GM19438 (cell line): ENCODE results near the gene EFNA3.

Source experiments
- ATAC-seq: cut with Tn5 transposase; IDR thresholded peaks from one replicate; pipeline ENCODE4 v1.9.1; 2021; ENCODE audit warnings: low read depth; ENCODE audit not compliant: unreplicated experiment

EFNA3 gene

DNA sequence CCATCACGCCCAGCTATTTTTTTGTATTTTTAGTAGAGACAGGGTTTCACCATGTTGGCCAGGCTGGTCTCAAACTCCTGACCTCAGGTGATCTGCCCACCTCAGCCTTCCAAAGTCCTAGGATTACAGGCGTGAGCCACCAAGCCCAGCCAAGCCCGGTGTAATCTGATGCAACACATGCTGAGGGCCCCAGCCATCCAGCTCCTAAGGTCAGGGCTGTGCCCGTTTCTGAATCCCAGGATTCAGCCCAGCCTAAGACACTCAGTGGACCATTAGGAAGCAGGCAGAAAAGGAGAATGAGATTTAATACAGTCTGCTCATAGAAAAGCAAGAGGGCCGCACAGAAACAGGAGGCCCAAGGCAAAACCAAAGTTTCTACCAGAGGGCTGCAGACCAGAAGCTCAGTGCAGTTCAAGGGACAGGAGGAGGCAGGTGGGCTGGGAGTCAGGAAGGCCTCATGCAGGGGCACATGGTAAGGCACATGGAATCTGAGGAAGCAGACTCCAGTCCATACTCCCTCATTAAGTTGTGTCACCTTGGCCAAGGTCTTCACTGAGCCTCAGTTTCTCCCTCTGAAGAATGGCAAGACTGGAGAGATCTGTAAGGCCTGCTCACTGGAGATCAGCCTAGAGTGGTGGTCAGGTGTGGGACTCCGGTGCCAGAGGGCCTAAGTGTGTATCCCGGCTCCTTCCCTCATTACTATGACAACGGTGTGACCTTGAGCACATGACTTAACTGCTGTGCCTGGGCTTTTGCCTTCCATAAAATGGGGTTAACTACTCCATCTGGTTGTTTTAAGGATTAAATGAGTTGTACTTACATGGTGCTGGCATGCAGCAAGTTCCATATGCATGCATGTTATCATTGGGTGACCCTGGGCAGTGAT, 29.9 kb upstream of the EFNA3 start:
- ATAC-seq = no peak

- no peak for ATAC-seq
Measured at GRCh38 chr1:155049651-155050559, 28.7 kb upstream of the EFNA3 start.

DNA sequence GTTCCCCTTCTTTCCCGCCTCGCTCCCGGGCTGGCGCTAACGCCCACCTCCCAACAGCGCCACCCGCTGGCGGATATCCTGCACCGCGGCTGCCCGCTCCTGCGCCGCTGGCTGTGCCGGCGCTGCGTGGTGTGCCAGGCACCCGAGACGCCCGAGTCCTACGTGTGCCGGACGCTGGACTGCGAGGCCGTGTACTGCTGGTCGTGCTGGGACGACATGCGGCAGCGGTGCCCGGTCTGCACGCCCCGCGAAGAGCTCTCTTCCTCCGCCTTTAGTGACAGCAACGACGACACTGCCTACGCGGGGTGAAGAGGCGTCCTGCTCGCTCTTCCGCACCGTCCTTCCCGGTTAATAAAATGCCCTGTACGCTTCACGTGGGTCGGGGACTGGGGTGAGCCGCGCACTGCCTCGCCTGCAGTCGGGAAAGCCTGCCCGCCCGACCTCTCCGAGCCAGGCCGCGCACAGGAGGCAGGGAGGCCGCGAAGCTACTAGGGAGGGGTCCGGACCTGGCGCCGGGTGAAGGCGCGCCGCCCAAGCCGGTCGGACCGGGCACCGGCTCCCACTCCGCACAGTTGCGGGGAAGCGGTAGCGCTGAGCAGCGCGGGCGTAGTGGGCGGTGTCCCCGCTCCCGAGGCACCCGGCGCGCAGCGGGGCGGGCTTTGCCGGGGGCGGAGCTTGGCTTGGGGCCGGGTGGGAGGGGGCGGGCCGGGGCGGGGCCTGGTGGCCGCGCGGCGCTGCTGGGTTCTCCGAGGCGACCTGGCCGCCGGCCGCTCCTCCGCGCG, 27.9 kb upstream of the EFNA3 start, which contains the start of gene ADAM15:
ADAM15 (plus strand) TSS at position 757 of the 782 bp plus-strand sequence. CDS start 71 bp downstream, outside the sequence.
- ATAC-seq = peak; percentile 52

DNA sequence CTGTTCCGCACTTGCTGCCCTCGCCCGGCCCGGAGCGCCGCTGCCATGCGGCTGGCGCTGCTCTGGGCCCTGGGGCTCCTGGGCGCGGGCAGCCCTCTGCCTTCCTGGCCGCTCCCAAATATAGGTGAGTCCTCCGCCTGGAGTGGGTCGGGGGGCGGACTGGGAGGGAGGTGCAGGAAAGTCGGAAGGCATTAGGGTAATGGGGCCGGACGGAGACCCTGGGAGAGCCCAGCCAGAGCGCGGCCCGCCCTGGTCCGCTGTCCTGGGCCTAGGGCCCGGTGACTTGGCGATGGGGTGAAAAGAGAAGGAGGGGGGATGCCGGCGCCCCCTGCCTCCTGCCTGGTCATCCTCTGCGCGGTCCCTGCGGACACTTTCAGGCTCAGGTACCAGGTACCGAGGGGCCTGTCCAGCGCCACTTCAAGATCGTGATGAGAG, 27.3 kb upstream of the EFNA3 start:
- ATAC-seq = peak; percentile 7

DNA sequence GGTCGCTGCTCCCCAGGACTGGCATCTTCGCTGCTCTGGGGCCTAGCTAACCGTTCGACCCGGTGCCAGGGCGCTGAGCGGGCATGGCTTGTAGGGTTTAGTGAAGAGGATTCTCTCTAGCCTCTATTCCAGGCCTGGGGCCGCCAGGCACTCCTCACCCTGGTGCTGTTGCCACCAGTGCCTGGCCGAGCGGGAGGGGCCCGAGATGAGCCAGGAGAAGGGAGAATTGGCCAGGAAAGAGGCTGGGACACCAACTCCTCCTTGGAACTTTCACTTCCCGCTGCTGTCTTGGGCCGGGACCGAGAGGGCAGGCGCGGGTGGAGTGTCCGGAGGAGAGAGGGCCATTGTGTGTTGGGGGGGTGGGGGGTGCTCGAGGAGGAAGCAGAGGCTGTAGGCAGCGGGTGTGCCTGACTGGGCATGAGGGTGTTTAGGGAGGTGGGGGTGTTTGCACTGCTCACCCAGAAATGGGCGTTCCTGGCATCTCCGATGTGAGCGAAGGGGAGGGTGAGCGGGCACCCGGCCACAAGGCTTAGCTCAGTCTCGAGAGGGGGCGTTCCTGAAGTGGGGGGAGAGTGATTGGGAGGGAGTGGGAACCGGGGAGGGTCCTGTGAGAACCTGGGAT, 26.7 kb upstream of the EFNA3 start:
- ATAC-seq = peak; percentile 10

DNA sequence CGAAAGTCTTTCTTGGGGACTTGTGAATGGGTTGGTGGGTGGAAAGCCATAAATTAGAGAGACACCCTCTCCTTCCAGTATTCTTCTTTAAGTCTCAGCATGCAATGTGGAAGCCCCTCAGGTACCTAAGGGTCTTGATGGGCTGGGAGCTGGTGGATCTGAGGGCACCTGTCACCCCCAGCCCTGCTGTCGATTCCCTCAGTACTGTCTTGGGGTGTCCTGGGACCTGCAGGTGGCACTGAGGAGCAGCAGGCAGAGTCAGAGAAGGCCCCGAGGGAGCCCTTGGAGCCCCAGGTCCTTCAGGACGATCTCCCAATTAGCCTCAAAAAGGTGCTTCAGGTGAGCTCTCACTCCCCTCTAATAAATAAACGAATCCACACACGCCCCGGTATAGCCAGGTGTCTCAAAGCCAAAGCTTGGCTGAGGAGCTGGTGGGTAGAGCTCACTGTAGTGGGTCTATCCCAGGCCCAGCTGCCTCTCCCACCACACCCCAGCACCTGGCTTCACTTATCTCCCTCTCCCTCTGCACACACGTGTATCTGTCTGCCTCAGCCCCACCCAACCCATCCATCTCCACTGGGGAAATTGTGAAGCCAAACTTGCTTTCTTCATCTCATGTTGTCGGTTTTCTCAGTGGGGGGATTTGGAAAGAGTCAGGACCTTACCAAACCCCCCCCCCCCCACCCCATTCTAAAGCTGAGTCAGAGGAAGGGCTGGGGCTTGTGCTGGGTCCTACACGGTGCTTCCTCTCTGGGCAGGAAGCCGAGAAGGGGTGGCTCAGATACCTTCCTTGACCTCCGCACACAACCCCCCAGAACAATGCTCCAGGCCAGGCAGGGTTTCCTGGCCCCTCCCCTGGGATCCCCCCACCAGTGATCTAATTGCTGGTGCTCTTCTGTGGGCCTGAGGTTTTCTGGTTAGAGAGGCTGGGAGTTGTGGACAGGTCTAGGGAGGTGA, 25.9 kb upstream of the EFNA3 start:
- no peak for ATAC-seq

DNA sequence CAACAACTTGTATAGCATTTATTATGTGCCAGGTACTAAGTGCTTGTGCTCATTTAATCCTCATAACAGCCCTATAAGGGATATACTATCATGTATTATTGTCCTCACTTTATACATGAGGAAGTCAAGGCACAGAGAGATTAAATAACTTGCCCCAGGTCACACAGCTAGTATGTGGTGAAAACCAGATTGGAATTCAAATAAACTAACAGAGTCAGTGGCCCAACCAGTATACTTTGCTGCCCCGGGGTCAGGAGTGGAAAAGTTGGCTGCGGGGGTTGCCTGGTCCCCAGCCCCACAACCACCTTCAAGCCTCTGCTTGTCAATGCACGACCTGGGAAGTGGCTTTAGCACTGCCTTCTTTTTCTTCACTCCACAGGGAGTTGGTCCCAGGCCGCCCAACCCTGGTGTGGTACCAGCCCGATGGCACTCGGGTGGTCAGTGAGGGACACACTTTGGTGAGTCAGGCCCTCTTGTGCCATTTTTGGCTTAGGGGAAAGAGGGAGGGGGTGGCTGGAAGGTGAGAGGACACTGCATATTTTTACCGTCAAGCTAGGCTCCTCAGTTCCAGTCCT, 25.0 kb upstream of the EFNA3 start:
- no peak for ATAC-seq

GRCh38 chr1:155057104-155057503, 21.5 kb upstream of the EFNA3 start:
- no peak for ATAC-seq

GRCh38 chr1:155057788-155058211, 20.8 kb upstream of the EFNA3 start:
- no peak for ATAC-seq

- ATAC-seq = no peak
Measured at GRCh38 chr1:155060736-155061135, 17.9 kb upstream of the EFNA3 start.

- peak; percentile 44 for ATAC-seq
Measured at GRCh38 chr1:155061381-155062150, 17.1 kb upstream of the EFNA3 start.

DNA sequence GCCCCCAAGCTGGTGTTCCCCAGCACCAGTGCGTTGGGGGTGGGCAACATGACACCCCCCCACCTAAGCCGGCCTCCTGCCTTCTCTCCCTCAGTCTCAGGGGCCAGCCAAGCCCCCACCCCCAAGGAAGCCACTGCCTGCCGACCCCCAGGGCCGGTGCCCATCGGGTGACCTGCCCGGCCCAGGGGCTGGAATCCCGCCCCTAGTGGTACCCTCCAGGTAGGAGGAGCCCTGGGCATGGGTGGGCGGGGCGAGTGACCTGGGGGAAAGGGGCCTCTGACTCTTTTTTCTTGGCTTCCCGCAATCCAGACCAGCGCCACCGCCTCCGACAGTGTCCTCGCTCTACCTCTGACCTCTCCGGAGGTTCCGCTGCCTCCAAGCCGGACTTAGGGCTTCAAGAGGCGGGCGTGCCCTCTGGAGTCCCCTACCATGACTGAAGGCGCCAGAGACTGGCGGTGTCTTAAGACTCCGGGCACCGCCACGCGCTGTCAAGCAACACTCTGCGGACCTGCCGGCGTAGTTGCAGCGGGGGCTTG, 16.4 kb upstream of the EFNA3 start:
- ATAC-seq = no peak

DNA sequence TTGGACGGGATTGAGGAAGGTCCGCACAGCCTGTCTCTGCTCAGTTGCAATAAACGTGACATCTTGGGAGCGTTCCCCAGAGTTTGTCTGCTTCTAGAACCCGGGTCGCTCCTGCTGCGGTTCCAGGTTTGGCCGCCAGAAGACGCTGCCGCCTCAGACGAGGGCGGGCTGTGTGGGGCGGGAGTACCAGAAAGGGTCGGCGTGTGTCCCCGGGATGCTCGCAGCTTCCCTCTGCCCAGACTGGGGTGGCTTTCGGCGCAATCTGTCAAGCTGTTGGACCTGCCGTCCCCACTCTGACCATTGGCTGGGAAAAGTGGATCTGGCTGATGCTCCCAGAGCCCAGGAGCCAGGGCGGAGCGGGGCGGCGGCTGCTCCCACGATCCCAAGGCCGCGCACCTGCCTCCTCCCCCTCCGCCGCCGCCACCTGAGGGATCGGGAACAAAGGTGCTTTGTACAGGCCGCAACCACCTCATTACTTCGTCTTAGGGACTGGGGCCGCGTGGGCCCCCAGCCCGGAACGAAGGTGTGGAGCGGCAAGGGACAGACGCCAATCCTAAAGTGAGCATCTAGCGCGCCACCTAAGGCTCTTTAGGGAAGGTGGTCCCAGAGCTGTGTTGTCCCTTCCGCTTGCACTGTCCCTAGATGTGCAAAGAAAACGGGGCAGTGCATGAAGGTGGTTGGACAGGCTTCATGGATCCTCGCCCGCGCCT, 15.8 kb upstream of the EFNA3 start:
- ATAC-seq = no peak

GRCh38 chr1:155063550-155064110, 15.0 kb upstream of the EFNA3 start, which contains the start of gene EFNA4:
EFNA4 (plus strand) TSS chr1:155063740; CDS start chr1:155063824, 84 bp downstream.
- peak; percentile 65 for ATAC-seq

DNA sequence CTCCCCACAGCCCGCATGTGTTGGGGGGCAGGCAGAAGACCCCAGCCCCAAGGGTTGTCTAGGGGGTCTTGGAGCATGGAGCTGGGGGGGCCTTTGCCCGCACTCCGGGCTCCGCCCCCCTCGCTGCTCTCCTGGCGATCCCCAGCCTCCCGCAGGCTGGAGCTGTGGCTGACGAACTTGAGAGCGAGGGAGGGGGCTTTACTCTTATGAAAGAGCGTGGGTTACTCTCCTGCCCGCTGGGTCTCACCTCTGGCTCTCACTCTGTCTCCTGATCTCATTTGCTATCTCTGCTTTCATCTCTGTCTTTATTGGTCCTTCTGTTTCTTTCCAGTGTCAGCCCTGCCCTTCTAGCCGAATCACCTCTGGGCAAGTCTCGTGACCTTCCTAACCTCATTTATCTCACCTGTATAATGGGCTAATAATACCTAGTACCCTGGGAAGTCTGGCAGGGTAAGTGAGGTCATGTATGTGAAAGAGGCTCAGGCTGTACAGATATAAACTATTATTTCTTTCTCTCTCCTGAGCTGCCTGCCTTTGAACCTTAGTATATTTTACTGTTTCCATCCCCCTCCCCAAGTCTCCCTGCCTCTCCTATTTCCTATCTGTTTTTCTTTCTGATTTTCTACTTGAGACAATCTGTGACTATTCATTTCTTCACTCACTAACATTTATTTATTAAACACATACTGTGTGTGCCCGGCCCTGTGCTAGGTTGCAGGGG, 14.4 kb upstream of the EFNA3 start:
- no peak for ATAC-seq
